Muscle of arm (tissue), 12 donors: Measurements from ENCODE around the gene URI1. TPM values are rescaled to one million over a fixed set of nuclear protein-coding genes. Genes with fewer than 3 reads are reported as not detected.

Experiments
- DNase-seq: peaks from one replicate; pipeline ENCODE4 v3.0.0-alpha.2; 2013
- polyA plus RNA-seq, 12 donors: library from polyadenylated mRNA; unstranded; fragments of 120-200 nt; gene quantifications; one replicate each; pipeline ENCODE4 v1.2.1, GENCODE V29; 2013; ENCODE audit not compliant: insufficient read length in 12 of 12

Gene URI1
- polyA plus RNA-seq, 12 donors: 42.4 to 112 (median 91.6) TPM; not detected in 1

- DNase-seq: no peak
These were observed 110.4 kb downstream of the URI1 start for GRCh38 chr19:30052122-30053075.

GRCh38 chr19:30053558-30053957, 111.5 kb downstream of the URI1 start:
- no peak for DNase-seq

GRCh38 chr19:30054210-30054609, 112.2 kb downstream of the URI1 start:
- DNase-seq: no peak

- DNase-seq: no peak
These were observed 114.5 kb downstream of the URI1 start for GRCh38 chr19:30056580-30056979.

- no peak for DNase-seq
These were observed 117.9 kb downstream of the URI1 start for GRCh38 chr19:30059741-30060457.

GRCh38 chr19:30060531-30061222, 118.6 kb downstream of the URI1 start:
- no peak for DNase-seq

- DNase-seq: no peak
These were observed 119.4 kb downstream of the URI1 start for GRCh38 chr19:30061223-30062064.

DNA sequence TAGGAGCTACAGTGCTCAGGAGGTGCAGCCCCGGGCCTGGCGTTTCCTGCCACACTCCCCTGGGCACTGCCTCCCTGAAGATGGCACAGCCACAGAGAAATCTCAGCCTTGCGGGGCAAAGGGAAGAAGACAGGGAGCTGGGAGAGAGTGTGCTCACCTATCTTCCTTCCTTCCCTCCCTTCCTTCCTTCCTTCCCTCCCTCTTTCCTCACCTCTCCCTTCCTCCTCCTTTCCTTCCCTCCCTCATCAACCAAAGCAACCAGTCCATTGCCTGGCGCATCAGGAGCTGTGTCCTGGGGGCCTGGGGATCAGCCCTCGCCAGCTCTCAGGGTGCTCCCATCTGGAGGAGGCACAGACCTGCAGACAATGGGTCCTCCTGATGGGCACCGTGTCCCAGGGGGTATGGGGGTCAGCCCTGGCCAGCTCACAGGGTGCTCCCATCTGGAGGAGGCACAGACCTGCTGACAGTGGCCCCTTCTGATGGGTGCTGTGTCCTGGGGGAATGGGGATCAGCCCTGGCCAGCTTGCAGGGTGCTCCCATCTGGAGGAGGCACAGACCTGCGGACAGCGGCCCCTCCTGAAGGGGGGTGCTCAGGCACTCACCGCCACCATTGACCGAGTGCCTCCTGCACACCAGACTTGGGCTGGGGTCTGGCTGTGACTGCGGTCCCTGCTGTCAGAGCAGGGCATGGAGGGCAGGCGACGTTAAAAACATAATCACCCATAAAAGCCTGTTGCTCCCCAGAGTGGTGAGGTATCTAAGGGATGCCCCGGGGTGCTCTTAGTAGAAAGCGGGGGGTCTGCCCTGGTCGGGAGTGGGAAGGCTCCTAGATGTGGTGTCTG, 120.2 kb downstream of the URI1 start:
- no peak for DNase-seq

DNA sequence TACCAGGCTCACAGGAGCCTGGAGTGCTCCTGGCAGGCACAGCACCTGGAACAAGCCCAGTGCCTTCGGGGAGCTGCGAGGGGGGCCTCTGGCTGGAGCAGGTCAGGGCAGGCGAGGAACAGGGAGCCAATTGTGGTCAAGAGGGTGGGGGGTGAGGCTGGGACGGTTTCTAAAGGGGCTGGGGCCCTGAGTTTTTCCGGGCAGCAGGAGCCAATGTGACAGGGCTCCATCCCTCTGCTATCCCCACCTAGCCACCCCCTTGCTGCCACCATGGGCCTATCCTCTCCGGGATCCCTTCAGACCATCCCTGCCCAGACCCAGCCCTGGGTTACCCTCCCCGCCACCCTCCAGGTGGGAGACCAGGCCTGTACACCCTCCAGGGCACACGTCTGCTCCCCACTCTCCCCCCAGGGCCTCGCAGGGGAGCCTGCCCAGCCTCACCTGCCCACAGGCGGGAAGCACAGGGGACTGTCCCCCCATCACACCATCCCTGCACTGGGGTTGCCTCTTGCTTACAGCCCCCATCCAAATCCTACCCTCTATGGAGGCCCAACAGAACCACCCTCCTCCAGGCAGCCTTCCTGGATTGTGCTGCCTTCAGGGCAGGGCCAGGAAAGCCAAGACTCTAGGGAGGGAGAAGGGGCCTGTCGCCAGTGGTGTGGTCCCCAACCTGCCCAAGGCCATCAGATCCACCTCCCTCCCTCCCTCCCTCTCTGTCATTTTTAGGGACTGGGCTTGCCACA, 121.0 kb downstream of the URI1 start:
- no peak for DNase-seq

- DNase-seq: no peak
These were observed 121.8 kb downstream of the URI1 start for GRCh38 chr19:30063650-30064347.

DNA sequence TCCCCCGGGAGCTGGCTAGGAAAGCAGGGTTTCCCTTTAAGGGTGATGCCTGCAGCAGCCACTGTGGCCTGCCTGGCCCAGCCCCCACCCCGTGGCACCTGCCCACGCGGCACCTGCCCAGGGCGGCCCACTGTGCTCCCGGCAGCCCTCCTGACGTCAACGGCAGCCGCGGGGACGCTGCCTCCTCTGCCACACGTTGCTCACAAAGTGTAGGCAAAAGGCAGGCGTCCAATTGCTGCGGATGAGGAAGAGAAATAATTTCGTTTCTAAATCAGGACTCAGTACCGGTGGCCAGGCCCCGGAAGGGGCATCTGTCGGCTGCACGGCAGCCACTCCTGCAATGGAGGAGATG, 122.3 kb downstream of the URI1 start:
- no peak for DNase-seq

DNA sequence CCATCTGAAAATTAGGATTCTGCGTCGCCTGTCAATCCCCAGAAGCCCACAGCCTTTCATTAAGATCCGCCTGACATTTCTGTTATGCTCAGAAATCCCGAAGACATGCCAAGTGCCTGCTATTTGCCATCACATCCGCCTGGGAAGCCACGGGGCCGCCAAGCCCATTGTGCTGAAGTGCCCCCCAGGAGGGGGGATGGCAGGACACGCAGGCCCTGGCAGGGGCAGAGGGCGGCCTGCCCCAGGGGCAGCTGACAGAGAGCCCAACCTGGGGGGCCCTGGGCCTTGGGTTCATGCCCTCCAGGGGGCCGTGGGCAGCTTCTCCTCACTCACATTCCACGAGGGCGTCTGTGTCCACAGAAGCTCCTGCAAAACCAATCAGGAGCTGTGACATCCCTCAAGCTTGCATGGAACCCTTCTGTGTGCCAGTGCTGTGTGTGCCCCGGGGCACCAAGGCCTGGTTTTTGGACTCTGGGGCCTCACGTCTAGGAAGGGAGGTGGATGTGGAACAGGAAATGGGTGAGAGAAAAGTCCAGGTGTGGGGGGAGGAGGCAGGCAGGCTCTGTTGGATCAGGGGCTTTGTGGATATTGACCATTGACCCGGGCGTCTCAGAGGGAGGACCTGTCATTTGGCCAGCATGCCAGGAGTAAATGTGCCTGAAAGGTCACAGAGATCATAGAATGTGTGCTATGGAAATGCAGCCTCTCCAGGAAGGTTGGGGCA, 122.9 kb downstream of the URI1 start:
- no peak for DNase-seq

- DNase-seq: no peak
These were observed 123.9 kb downstream of the URI1 start for GRCh38 chr19:30065680-30066606.
